Fibroblast of pulmonary artery (primary cell): Measurements from ENCODE around the gene RPN2.

Experiments used
- DNase-seq: peaks from one replicate; pipeline ENCODE4 v3.0.0-alpha.2; 2010; ENCODE audit warnings: low read depth
- H3K4me3 ChIP-seq: replicated peaks from 2 replicates; pipeline ENCODE4 v1.5.1; 2011; ENCODE audit warnings: low read depth, mild to moderate bottlenecking, control low read depth, low read length, moderate library complexity
- CTCF ChIP-seq: IDR thresholded peaks from 2 replicates; pipeline ENCODE4 v1.5.1; 2011; ENCODE audit warnings: mild to moderate bottlenecking, control low read depth, low read length, inconsistent platforms; ENCODE audit errors: missing control alignments

The RPN2 gene

GRCh38 chr20:37256286-37256685 lies 77.2 kb downstream of the RPN2 start:
- no peak for DNase-seq
- no peak for TF ChIP-seq CTCF

GRCh38 chr20:37257530-37257929 lies 78.4 kb downstream of the RPN2 start:
- DNase-seq, result no peak
- H3K4me3 ChIP-seq, result no peak overlapping the region
- no peak for TF ChIP-seq CTCF

More at GRCh38 chr20:37256286-37256685, 77.2 kb downstream of the RPN2 start:
- H3K4me3 ChIP-seq, result no peak overlapping the region

- no peak overlapping the region for H3K4me3 ChIP-seq
- no peak for TF ChIP-seq CTCF
- no peak for DNase-seq
Observed at GRCh38 chr20:37257988-37258387, 78.9 kb downstream of the RPN2 start.

- TF ChIP-seq CTCF, result no peak
- no peak overlapping the region for H3K4me3 ChIP-seq
- DNase-seq, result no peak
Observed at GRCh38 chr20:37259031-37259430, 79.9 kb downstream of the RPN2 start.

GRCh38 chr20:37259865-37260264 lies 80.7 kb downstream of the RPN2 start:
- H3K4me3 ChIP-seq, result no peak overlapping the region
- TF ChIP-seq CTCF, result no peak
- DNase-seq, result no peak

- DNase-seq, result no peak
- TF ChIP-seq CTCF, result no peak
- H3K4me3 ChIP-seq, result no peak overlapping the region
Observed at GRCh38 chr20:37260923-37261322, 81.8 kb downstream of the RPN2 start.

- no peak for TF ChIP-seq CTCF
- no peak for DNase-seq
- H3K4me3 ChIP-seq, result no peak within 1 kb of the TSS
Observed at GRCh38 chr20:37261714-37262113, 82.6 kb downstream of the RPN2 start, which contains the start of gene GHRH. GHRH (minus strand) TSS chr20:37261814; CDS start chr20:37256889, 4,925 bp downstream.
